CD4-positive, alpha-beta T cell treated with Interferon gamma for 1 hour (primary cell): ENCODE results near the gene CANX.

ENCODE experiments used
- DNase-seq: peaks from one replicate; pipeline ENCODE4 v3.0.0-alpha.2; 2020

The CANX gene

DNA sequence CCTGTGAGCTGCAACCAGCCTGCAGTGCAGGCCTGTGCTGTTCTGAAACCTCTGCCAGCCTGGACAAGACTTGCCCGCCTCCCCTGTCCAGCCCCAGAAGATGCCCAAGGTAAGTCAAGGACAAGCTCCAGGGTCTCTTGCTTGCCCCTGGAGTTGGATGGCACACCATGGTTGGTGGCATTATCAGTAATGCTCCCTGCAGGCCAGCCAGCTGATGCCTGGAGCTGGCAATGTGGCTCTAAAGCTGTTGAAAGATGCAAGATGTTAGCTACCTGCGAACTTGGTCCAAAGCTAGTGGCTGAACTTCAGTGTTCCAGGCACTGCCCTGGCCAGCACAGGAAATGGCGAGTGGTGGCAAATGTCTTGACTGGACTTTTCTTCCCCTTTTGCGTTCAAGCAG is 81.1 kb downstream of the CANX start:
- DNase-seq = no peak

GRCh38 chr5:179780362-179780761 is 81.6 kb downstream of the CANX start:
- DNase-seq = no peak
